Measurements from ENCODE around the gene C19orf47. TPM values are rescaled to one million over a fixed set of nuclear protein-coding genes. Genes with fewer than 3 reads are reported as not detected.

C19orf47 gene
- total RNA-seq, 1 experiment from 2014 or later, result 18.0 TPM

DNA sequence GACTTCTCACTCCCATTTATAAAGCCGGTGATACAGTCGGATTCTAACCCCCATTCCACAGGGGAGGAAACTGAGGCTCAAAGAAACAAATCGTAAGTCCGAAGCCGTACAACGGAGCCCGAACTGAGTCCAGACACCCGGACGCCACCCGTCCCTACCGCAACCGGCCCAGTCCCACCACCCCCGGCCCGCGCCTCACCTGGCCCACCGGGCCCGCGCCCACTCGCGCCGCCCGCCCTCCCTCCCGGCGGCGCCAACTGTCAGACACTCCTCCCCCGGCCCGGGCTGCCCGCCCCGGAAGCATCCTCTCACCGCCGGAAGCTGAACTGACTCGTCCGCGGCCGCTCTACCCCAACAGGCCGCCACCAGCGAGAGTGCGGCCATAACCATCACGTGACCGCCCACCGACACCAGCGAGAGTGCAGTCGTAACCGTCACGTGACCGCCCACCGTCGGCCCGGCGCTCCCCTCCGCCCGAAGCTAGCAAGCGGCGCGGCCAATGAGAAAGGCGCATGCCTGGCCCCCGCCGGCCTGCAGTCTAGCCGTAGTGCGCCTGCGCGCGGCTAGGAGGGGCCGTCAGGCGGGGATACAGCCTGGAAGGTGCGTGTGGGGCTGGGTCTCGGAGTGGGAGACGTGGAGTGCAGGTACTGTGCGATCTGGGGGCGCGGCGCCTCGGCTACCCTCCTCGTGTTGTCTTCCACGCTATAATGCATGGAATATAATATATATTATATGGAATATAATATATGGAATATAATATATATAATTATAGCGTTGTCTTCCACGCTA, at the start of gene C19orf47, which contains the start of gene PLD3 (continued):
- TF ChIP-seq, protein P1, sequence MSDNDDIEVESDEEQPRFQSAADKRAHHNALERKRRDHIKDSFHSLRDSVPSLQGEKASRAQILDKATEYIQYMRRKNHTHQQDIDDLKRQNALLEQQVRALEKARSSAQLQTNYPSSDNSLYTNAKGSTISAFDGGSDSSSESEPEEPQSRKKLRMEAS (IDR thresholded peaks at IDR 0.05), result peak; percentile 95
- TF ChIP-seq JUND (IDR thresholded peaks at IDR 0.05), result no peak
- TF ChIP-seq FOSL1 (IDR thresholded peaks at IDR 0.05; ENCODE audit: low read depth), result no peak
- TF ChIP-seq ZNF274 (IDR thresholded peaks at IDR 0.05; ENCODE audit: low read depth, low read length), result no peak
- TF ChIP-seq ELF1 (IDR thresholded peaks at IDR 0.05; ENCODE audit: borderline replicate concordance, low read depth), result no peak
- TF ChIP-seq POLR2A (IDR thresholded peaks at IDR 0.05; ENCODE audit: borderline replicate concordance, extremely low read depth, insufficient read depth, insufficient read length), result peak; percentile 76

DNA sequence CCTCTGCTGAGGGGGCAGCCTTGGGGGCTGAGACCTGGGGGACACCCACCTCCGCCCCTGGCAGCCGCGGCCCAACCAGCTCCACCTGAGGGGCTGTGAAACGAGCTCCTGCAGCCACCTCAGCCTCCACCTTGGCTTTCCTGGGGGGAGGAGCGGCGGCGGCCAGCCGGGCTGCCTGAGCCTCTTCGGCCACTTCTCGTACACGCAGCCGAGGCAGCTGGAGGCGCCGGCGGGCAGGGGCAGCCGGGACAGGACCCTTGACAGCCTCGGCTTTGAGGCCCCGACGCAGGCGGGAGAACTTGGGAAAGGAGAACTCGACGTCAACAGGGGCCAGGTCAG, 49.3 kb upstream of the C19orf47 start:
- POLR2A ChIA-PET, result no interaction called here
- no peak overlapping the region for H2AFZ ChIP-seq (ENCODE audit: low read depth, low read length, poor library complexity, severe bottlenecking)

More for the DNA sequence above, 49.3 kb upstream of the C19orf47 start:
- Histone ChIP-seq H3K9ac (ENCODE audit: low read length) (no peak overlapping the region), H3K36me3 (ENCODE audit: control insufficient read depth in 1 of 2, insufficient read depth in 2 of 2, low read length in 2 of 2) (no peaks in the 10 kb centered on the region), H3K9me2 (ENCODE audit: insufficient read depth) (no peaks in the 10 kb centered on the region), H3K4me2 (ENCODE audit: low read length) (no peak overlapping the region), H3K9me3 (ENCODE audit: control insufficient read depth in 1 of 2, insufficient read depth in 1 of 2, low read depth in 1 of 2, low read length in 2 of 2) (no peaks in the 10 kb centered on the region), H3K79me2 (ENCODE audit: insufficient read depth, low read length) (no peaks in the 10 kb centered on the region), H3K27ac (ENCODE audit: low read depth, low read length) (no peak overlapping the region), H3K27me3 (ENCODE audit: insufficient read depth, low read length) (no peaks in the 10 kb centered on the region), H4K20me1 (ENCODE audit: insufficient read depth) (no peaks in the 10 kb centered on the region), H3K4me3 (replicated peaks in 1 of 2; ENCODE audit: low read depth in 1 of 2, low read length in 2 of 2) (no peak overlapping the region), H3K4me1 (ENCODE audit: control insufficient read depth in 1 of 2, insufficient read depth in 2 of 2, low read length in 2 of 2) (peaks cover 9 to 28% of the 10 kb centered on the region in 2 experiments)
- BruUV-seq (replicated peaks), result no TSS peak
- intact Hi-C loops (cut with micrococcal nuclease), result no loop called here
- DNase-seq (ENCODE audit: low read depth, low spot score) (no peak), ATAC-seq (no peak)
- RAD21 ChIA-PET (ENCODE audit: low non-redundant PET in 1 of 2, low total read pairs in 2 of 2, uncharacterized antibody in 2 of 2, unreplicated experiment in 2 of 2), result no interaction called here
- TF ChIP-seq EZH2 (IDR thresholded peaks at IDR 0.05), result no peak
- TF ChIP-seq REST (IDR thresholded peaks at IDR 0.05; ENCODE audit: low read depth), result no peak
- TF ChIP-seq EZH2phosphoT487 (IDR thresholded peaks at IDR 0.05; ENCODE audit: borderline replicate concordance), result no peak
- TF ChIP-seq, protein P2, sequence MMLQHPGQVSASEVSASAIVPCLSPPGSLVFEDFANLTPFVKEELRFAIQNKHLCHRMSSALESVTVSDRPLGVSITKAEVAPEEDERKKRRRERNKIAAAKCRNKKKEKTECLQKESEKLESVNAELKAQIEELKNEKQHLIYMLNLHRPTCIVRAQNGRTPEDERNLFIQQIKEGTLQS (IDR thresholded peaks at IDR 0.05), result no peak
- no peak for TF ChIP-seq ELF1 (IDR thresholded peaks at IDR 0.05; ENCODE audit: borderline replicate concordance, low read depth)
- TF ChIP-seq, protein P1 (IDR thresholded peaks at IDR 0.05), result no peak
- no peak for TF ChIP-seq POLR2AphosphoS5 (IDR thresholded peaks at IDR 0.05; ENCODE audit: low read depth, low read length)
- no peak for TF ChIP-seq POLR2A (IDR thresholded peaks at IDR 0.05; ENCODE audit: borderline replicate concordance, extremely low read depth, insufficient read depth, insufficient read length)
- TF ChIP-seq RAD21 (IDR thresholded peaks at IDR 0.05; ENCODE audit: low read depth), result no peak
- no peak for TF ChIP-seq SIN3A (IDR thresholded peaks at IDR 0.05; ENCODE audit: low read depth)
- CTCF ChIA-PET, result no interaction called here
